ENCODE measurements around the gene WFDC6.
"Not testable (repeated sequence)": the region's sequence is repeated elsewhere in the genome, so short reads cannot be mapped to it uniquely, and the experiment has no call there.

WFDC6 gene

DNA sequence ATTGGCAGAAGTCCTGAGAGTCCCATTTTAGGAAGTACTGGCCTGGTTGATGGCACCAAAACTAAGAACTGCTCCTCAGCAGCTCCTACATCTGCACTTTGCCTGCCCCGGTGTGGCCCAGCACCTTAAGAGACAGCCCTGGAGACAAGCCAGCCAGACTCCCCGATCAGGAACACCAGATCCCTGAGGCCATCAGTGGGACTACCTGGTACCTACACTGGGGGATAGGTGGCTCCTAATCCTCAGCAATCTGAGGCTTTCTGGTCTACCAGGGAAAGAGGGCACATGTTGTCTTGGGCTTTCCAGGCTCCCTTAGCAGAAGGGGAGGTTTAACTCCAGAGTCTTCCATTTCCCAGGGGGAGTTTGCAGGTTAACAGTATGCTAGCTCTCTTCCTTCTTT is at the start of gene WFDC6:
WFDC6 (minus strand) TSS at position 101 of the 400 bp plus-strand sequence; CDS start at position 26, 75 bp downstream.
- DNase-seq (ENCODE audit: low read depth) = no peak
- TF ChIP-seq, protein P1, sequence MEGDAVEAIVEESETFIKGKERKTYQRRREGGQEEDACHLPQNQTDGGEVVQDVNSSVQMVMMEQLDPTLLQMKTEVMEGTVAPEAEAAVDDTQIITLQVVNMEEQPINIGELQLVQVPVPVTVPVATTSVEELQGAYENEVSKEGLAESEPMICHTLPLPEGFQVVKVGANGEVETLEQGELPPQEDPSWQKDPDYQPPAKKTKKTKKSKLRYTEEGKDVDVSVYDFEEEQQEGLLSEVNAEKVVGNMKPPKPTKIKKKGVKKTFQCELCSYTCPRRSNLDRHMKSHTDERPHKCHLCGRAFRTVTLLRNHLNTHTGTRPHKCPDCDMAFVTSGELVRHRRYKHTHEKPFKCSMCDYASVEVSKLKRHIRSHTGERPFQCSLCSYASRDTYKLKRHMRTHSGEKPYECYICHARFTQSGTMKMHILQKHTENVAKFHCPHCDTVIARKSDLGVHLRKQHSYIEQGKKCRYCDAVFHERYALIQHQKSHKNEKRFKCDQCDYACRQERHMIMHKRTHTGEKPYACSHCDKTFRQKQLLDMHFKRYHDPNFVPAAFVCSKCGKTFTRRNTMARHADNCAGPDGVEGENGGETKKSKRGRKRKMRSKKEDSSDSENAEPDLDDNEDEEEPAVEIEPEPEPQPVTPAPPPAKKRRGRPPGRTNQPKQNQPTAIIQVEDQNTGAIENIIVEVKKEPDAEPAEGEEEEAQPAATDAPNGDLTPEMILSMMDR (conservative IDR thresholded peaks at IDR 0.05; ENCODE audit: low read depth, low read length) = no peak
- no peak within 1 kb of the TSS for H3K4me3 ChIP-seq (ENCODE audit: low read depth, low read length)

DNA sequence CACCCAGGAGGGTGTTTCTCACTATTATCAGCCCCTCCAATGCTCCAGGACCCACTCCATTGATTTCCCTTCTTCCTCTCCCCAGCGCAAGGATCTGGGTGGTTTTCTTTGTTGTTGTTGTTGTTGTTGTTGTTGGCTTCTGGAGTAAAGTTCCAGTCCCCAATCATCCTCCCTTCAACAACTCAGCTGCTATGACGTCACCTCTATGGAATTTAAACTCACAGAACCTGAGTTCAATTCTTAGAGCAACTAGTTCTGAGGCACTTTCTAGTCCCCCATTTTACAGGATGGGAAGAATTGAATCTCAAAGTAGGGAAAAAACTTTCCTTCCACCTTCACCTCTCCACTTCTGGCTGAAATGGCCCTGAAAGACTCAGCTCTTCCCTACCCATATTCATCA is 49.5 kb upstream of the WFDC6 start:
- no peak for DNase-seq (ENCODE audit: low read depth)
- no peak overlapping the region for H3K4me3 ChIP-seq (ENCODE audit: low read depth, low read length)
- TF ChIP-seq, protein P1 (conservative IDR thresholded peaks at IDR 0.05; ENCODE audit: low read depth, low read length) = no peak

GRCh38 chr20:45585986-45586385 is 46.7 kb upstream of the WFDC6 start:
- DNase-seq (ENCODE audit: low read depth); H3K4me3 ChIP-seq (ENCODE audit: low read depth, low read length): not testable (repeated sequence)

DNA sequence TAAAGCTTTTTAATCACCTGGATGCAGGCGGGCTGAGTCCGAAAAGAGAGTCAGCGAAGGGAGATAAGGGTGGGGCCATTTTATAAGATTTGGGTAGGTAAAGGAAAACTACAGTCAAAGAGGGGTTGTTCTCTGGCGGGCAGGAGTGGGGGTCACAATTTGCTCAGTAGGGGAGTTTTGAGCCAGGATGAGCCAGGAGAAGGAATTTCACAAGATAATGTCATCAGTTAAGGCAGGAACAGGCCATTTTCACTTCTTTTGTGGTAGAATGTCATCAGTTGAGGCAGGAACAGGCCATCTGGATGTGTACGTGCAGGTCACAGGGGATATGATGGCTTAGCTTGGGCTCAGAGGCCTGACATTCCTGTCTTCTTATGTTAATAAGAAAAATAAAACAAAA is 45.0 kb upstream of the WFDC6 start:
- H3K4me3 ChIP-seq (ENCODE audit: low read depth, low read length); DNase-seq (ENCODE audit: low read depth): not testable (repeated sequence)

DNA sequence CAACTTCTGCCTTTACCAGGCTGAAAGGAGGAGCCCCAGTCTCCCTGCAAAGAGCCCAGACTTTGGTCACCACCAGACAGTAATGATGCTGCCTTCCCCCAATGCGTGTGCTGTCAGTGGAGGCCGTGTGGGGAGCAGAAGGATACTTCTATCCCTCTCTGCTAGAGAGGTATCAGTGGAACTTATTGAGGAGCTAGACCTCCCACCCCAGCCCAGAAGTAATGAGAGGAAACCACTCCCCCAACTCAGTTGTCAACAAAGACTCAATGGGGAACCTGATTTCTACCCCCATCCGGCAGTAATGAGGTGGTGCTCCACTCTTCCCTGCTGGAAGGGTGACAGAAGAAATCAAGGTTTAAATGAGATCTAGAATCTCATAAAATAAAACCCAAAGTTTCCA is 44.2 kb upstream of the WFDC6 start:
- TF ChIP-seq, protein P1 (conservative IDR thresholded peaks at IDR 0.05; ENCODE audit: low read depth, low read length) = no peak
- no peak overlapping the region for H3K4me3 ChIP-seq (ENCODE audit: low read depth, low read length)
- no peak for DNase-seq (ENCODE audit: low read depth)

- DNase-seq (ENCODE audit: low read depth) = no peak
- TF ChIP-seq, protein P1 (conservative IDR thresholded peaks at IDR 0.05; ENCODE audit: low read depth, low read length) = no peak
- no peak overlapping the region for H3K4me3 ChIP-seq (ENCODE audit: low read depth, low read length)
Observed at GRCh38 chr20:45581702-45582101, 42.4 kb upstream of the WFDC6 start.

DNA sequence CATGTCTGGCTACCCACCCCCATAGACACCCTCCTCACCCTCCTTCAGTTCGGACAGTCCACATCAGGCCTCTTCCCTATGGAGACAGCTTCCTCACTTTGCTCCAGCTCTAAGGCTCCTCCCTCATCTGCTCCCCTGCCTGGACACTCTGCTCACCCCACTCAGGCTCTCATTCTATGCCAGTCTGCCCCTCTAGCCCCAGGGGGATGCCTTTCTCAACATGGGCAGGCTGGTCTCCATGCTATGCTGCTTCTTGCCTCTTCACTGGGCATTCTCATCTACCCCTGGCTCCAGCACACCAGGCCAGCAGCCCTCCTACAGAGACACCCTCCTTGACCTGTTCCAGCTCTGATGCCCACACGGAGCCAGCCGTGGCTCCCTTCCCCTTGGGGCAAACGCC is 39.9 kb upstream of the WFDC6 start, which contains the start of gene WFDC8:
WFDC8 (minus strand) TSS at position 101 of the 400 bp plus-strand sequence; CDS start at position 64, 37 bp downstream.
- no peak for DNase-seq (ENCODE audit: low read depth)
- no peak within 1 kb of the TSS for H3K4me3 ChIP-seq (ENCODE audit: low read depth, low read length)
- TF ChIP-seq, protein P1 (conservative IDR thresholded peaks at IDR 0.05; ENCODE audit: low read depth, low read length) = no peak

DNA sequence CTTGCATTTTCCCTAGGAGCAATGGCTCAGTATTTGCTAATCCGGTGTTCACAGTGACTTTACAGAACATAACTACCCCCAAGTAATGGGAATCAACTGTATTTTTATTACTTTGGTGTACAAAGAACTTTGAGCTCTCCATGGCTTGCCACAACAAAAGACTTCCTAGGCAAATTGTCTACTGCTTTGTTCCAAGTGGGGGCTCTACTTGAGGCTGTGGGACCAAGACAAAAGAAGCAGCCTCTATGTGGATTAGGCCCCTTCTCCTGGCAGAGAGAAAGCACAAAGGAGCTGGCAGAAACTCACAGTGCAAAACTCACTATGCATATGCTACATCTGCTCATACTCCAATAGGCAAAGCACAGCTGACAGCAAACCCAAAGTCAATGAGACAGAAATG is 38.9 kb upstream of the WFDC6 start:
- TF ChIP-seq, protein P1 (conservative IDR thresholded peaks at IDR 0.05; ENCODE audit: low read depth, low read length) = no peak
- no peak overlapping the region for H3K4me3 ChIP-seq (ENCODE audit: low read depth, low read length)

More for the DNA sequence above, 38.9 kb upstream of the WFDC6 start:
- DNase-seq (ENCODE audit: low read depth) = no peak
